HS-27A (cell line): ENCODE data around the gene LNX1.
"Not testable (repeated sequence)": the region's sequence is repeated elsewhere in the genome, so short reads cannot be mapped to it uniquely, and the experiment has no call there.

Experiments used
- DNase-seq: peaks from one replicate; pipeline ENCODE4 v3.0.0-alpha.2; 2012; ENCODE audit warnings: low read depth, missing footprints

The LNX1 gene

DNA sequence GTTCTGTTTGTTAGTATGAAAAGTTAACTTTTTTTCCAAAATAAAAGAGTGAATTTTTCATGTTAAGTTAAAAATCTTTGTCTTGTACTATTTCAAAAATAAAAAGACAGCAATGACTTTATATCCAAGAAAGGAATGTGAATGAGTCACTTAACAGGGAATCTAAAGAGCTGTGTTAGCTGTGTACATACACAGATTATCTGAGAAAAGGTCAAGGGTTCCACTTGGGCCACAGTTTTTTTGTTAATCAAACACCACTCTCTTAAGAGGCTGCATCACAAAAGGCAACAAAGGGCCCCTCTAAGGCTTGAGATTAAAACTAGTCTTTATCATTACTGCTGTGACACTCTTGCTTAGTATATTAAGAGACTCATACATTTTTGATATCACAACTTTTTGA is 131.7 kb downstream of the LNX1 start:
- DNase-seq: no peak

DNA sequence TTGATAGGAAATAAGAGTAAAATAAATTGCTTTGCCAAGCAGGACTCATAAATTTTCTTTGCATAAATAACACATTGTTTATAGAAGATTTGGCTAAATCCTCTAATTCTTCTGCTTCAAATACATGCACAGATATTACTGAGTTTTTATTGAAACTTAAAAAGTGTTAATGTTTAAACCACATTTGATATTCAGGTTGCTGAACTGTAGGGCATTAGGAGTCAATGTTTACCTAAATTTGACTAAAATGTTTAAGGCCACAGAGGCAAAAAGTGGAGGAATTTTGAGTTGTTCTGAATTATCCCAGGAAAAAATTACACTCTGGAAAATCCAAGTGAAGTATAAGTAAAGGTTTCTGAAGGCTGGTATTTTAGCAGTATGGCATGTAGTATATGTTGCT is 135.1 kb downstream of the LNX1 start:
- DNase-seq: no peak

DNA sequence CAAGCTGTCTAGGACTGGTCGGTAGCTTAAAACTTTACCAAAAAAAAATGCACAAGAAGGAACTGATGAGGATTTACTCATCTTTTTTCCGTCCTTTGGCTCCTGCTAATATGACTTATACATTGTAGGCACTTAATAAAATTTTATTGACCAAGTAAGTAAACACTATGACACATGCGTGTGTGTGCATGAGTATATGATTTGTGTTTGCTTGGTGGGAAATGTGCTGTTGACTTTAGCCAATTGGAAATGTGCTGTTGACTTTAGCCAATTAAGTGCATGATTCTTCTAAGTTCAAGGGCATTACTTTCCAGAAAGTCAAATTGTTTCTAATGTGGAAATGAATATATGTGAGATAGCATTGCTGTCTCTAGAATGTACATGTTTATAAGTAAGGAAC is 135.5 kb downstream of the LNX1 start:
- DNase-seq: no peak

DNA sequence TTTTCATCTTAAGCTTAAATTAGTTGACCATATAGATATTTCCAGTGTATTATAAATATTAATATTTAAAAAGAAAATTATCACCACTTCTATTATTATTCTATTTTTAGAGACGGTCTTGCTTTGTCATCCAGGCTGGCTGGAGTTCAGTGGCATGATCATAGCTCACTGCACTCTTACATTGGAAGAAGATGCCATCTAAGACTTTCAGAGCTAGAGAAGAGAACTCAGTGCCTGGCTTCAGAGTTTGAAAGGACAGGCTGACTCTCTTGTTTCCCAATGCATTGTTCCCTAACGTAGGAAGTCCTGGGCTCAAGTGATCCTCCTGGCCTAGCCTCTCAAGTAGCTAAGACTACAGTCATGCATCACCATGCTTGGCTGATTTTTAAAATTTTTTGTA is 137.9 kb downstream of the LNX1 start:
- DNase-seq: no peak

DNA sequence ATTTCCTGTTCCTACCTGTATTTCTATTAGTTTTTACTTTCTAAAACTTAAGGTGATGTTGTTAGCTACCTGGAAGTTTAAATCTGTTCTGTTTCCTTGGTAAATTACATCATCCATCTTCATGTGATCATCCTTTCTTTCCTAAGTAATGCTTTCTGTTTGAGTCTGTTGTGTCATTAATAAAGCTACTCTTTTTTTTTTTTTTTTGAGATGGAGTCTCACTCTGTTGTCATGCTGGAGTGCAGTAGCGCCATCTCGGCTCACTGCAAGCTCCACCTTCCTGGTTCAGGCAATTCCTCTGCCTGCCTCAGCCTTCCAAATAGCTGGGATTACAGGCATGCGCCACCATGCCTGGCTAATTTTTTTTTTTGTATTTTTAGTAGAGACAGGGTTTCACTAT is 140.5 kb downstream of the LNX1 start:
- DNase-seq: no peak

DNA sequence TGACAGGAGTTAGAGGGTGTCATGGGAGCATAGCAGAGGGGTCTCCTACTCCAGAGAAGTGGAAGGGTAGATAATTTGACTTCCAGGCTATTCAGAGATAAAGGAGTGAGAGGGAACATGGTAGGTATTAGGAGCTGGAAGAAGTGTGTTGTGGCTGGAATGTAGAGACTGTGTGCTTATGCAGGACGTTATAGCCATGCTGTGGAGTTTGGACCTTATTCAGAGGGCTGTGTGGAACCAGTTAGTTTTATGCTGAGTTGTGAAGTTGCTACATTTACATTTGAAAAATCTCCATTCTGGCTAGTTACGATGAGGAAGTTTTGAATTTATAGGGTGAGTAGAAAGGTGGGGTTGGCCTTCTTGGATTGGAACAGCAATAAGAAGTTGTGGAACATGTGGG is 146.3 kb downstream of the LNX1 start:
- DNase-seq: no peak

DNA sequence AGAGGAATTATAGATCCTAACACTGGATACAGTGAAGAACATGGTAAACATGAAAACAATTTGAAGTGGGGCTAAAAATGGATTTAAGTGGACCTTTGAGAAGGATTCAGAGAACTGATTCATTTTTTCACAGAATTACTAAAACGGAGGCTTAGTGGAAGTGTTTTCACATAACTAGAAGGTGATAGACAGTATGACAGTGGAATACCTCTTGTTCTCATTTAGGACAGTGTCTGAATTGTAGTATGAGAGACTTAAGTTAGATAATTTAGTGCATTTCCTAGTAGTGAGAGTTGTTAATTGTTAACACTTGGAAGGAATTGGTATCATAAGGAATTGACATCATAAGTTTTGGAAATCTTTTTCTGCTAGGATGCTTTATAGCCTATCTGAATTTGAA is 149.7 kb downstream of the LNX1 start:
- DNase-seq: no peak

DNA sequence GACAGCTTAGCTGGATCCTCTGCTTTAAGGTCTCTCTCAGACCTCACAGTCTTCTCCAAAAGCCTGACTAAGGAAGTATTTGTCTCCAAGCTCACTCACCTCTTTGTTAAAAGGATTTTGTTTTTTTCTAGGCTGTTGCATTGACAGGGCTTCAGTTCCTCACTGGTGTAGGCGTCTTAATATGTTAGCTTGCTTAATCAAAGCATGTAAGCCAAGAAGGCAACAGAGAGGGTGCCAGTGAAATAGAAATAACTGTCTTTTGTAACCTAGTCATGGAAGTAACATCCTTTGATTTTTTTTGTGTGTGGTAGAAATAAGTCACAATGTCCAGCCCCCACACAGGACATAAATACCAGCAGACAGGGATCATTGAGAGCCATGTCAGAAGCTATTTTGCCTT is 155.0 kb downstream of the LNX1 start:
- DNase-seq: no peak

DNA sequence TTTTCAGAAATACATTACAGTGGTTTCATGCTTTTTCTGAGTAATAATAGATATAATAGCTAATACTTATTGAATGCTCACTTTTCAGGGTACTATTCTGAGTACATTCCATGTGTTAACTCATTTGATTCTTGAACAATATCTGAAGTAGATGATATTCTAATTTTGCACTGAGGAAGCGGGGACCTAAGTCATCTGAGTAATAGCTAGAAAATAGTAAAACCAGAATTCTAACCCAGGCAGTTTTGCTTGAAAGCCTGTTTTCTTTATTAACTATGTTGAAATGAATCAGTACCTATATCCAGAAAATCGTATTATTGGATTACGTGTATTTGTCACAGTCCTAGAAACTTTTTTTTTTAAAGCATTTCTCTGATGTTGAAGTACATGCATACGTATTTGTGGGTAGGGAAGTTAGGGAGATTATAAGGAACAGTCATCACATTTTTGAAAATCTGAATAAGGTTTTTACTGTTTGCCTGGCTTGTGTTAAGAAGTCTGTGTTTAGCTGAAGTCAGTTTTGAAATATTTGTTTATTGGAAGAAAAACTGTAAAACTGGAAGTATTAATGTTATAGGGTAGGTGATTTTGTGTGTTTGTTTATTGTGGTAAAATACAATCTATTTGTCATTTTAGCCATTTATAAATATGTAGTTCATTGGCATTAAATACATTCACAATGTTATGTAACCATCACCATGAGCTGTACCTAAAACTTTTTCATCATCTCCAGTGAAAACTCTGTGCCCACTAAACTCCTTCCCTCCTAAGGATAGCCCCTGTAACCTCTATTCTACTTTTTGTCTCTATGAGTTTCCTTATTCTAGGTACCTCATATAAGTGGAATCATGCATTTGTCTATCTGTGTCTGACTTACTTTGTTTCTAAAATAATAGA is 158.5 kb downstream of the LNX1 start:
- no peak for DNase-seq

DNA sequence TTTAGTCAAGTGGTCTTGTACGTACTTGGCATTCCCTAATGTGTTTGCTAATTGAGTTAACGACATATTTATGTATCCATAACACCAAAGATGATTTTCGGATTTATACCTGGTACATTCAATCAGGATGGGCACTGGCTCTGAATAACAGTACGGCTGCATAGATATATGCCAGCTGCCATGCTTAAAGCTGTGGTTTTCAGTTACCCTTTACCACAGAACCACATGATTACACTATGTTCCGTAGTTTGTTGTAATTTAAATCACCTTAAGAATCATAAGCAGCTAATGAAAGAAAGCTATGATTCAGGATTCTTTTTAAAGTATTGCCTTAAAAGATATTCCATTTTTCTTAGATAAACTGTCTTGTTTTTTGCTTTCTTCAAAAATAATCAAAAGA is 160.2 kb downstream of the LNX1 start:
- DNase-seq: no peak

DNA sequence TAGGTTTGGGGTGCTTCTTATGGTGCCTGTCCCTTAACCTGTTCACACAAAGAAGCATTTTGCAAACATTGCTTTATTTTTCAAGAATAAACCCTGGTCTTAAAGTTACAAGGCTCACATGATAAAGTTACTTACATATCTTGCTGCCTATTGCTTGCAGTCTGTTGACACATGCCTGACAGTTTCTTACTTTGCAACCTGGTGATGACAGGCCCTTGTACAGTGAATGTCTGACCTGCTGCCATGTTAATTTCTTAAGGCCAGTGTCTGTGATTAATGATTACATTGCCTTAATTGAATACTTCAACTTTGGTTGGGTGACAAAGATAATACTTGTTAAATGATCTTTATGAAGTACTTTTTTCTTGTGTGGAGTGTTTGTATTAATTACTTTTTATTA is 163.9 kb downstream of the LNX1 start:
- no peak for DNase-seq

DNA sequence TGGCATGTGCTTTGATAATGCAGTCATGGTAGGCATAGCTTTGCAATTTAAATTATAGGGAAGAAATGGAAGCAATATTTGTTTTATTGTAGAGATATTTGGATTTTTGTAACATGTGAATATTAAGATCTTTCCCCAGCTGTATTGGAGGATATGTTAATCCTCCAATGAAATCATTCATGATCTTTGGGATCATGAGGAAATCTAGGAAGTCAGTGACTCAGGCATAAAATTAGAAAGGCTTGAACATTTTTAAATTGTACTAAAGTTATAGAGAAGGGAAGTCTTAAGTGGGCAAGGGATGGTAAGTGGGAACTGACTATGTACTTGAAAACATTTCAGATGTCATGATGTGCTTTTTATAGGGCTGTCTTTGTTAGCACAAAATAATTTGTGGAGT is 167.0 kb downstream of the LNX1 start:
- no peak for DNase-seq

DNA sequence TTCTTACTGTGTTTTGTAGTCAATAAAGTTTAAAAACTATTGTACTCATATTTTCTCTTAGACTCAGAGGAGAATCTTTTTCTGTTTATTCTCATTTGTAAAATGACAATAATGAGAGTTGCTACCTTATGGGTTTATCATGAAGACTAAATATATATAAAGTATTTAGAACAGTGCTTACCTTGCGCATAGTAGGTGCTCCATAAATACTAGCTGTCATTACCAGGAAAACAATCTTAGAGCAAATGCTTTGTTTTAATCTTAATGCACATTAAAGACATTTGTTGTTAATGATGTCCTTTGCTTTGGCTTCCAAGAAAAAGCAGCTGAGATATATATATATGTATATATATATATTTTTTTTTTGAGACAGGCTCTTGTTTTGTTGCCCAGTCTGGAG is 168.9 kb downstream of the LNX1 start:
- no peak for DNase-seq

DNA sequence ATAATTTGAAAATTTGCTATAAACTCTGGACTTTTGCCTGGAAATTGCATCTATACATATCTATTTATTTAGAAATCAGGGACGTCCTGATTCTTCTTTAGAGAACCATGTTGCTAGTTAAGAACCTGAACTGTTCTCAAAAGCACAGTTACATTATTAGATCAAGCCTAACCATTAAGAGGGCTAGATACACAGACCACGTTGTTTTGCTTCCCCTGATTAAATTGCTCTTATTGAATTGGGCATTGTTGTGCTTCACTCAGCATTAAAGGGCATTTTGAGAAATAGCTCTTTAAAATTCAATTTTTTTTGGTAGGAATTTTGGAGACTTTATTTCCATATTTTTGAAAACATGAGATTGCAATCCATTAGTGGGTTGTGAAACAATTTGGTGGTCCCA is 169.5 kb downstream of the LNX1 start:
- DNase-seq: no peak

DNA sequence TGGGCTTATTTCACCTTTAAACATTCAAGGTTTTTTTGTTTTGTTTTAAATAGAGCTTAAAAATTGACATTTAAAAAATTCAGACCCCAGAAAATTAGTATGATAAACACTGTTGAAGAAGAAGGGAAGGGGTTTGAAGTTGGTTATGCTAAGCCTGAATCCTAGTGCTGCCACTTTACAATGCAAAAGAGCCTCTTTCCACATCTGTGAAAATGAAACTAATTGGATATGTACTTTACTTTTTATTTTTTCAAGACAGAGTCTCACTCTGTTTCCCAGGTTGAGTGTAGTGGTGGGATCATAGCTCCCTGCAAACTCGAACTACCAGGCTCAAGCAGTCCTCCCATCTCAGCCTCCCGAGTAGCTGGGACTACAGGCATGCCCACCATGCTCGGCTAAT is 172.1 kb downstream of the LNX1 start:
- no peak for DNase-seq

DNA sequence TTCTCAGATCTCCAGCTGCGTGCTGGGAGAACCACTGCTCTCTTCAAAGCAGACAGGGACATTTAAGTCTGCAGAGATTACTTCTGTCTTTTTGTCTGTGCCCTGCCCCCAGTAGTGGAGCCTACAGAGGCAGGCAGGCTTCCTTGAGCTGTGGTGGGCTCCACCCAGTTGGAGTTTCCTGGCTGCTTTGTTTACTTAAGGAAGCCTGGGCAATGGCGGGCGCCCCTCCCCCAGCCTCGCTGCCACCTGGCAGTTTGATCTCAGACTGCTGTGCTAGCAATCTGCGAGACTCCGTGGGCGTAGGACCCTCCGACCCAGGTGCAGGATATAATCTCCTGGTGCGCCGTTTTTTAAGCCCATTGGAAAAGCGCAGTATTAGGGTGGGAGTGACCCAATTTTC is 181.8 kb downstream of the LNX1 start:
- not testable (repeated sequence) for DNase-seq
